IMR-90 (cell line): Measurements from ENCODE around the gene KCNAB3. TPM values are rescaled to one million over a fixed set of nuclear protein-coding genes. Genes with fewer than 3 reads are reported as not detected.
"Not testable (repeated sequence)": the region's sequence is repeated elsewhere in the genome, so short reads cannot be mapped to it uniquely, and the experiment has no call there.

ENCODE experiments used
- ATAC-seq: fragments of 200-7000 bp; cut with Tn5 transposase; 2 replicates; pipeline ENCODE4 v1.9.1; 2020; ENCODE audit warnings: low read depth, mild to moderate bottlenecking, moderate library complexity
- BruUV-seq: library from RNA; stranded (reverse); fragments of 400-500 nt; replicated peaks from 2 replicates; lab custom pipeline; 2021; lab: Mats Ljungman, UMichigan
- CTCF ChIA-PET: fragments of 300-600 bp; formaldehyde crosslinking; extraction: SDS; loops from one replicate; lab custom pipeline; 2021; ENCODE audit warnings: antibody characterized with exemption; lab: Yijun Ruan, JAX
- POLR2A ChIA-PET: fragments of 300-600 bp; sonication (Branson Sonifier 250); formaldehyde crosslinking; loops from one replicate; lab custom pipeline; 2022; ENCODE audit warnings: antibody characterized with exemption; ENCODE audit not compliant: unreplicated experiment; lab: Charles Lee
- DNase-seq: peaks from one replicate; pipeline ENCODE4 v3.0.0; 2013
- H2AFZ ChIP-seq: replicated peaks from 2 replicates; pipeline ENCODE3; 2013; ENCODE audit warnings: low read length, mild to moderate bottlenecking; ENCODE audit not compliant: poor library complexity
- H2AK5ac ChIP-seq: 2 replicates; pipeline ENCODE4 v1.6.1; 2013; ENCODE audit warnings: low read depth, low read length, inconsistent platforms
- H2AK9ac ChIP-seq: replicated peaks from 2 replicates; pipeline ENCODE3; 2013; ENCODE audit warnings: mild to moderate bottlenecking, low read depth, low read length, moderate library complexity; ENCODE audit not compliant: poor library complexity
- H2BK120ac ChIP-seq: 2 replicates; pipeline ENCODE4 v1.6.1; 2013; ENCODE audit warnings: low read depth, low read length, inconsistent platforms
- H2BK15ac ChIP-seq: 3 replicates; pipeline ENCODE4 v1.6.1; 2013; ENCODE audit warnings: low read depth, low read length, inconsistent platforms
- H2BK20ac ChIP-seq: 2 replicates; pipeline ENCODE4 v1.6.1; 2013; ENCODE audit warnings: low read depth, mild to moderate bottlenecking, inconsistent platforms, low read length, moderate library complexity
- H2BK5ac ChIP-seq: 2 replicates; pipeline ENCODE4 v1.6.1; 2013; ENCODE audit warnings: mild to moderate bottlenecking, low read depth, low read length, inconsistent platforms; ENCODE audit not compliant: poor library complexity, severe bottlenecking
- H3K14ac ChIP-seq: replicated peaks from 2 replicates; pipeline ENCODE4 v1.6.1; 2013; ENCODE audit warnings: low read depth, low read length, inconsistent platforms
- H3K18ac ChIP-seq: 2 replicates; pipeline ENCODE4 v1.6.1; 2013; ENCODE audit warnings: low read depth, low read length, control low read depth
- H3K23ac ChIP-seq: 2 replicates; pipeline ENCODE4 v1.6.1; 2013; ENCODE audit warnings: low read depth, low read length, inconsistent platforms
- H3K27ac ChIP-seq: 2 replicates; pipeline ENCODE4 v1.5.1; 2013; ENCODE audit warnings: mild to moderate bottlenecking, control low read depth, low read length; ENCODE audit not compliant: insufficient read depth
- H3K27me3 ChIP-seq: 2 replicates; pipeline ENCODE4 v1.6.1; 2013; ENCODE audit warnings: low read length; ENCODE audit not compliant: control insufficient read depth, insufficient read depth
- H3K36me3 ChIP-seq: 2 replicates; pipeline ENCODE4 v1.6.1; 2013; ENCODE audit warnings: low read length, mixed read lengths; ENCODE audit not compliant: control insufficient read depth, insufficient read depth
- H3K4ac ChIP-seq: 2 replicates; pipeline ENCODE4 v1.6.1; 2013; ENCODE audit warnings: low read depth, low read length, inconsistent platforms
- H3K4me1 ChIP-seq: 2 replicates; pipeline ENCODE4 v1.6.1; 2013; ENCODE audit warnings: low read length, mixed read lengths; ENCODE audit not compliant: control insufficient read depth, insufficient read depth
- H3K4me2 ChIP-seq: 2 replicates; pipeline ENCODE4 v1.6.1; 2013; ENCODE audit warnings: low read depth, mild to moderate bottlenecking, control low read depth, low read length, moderate library complexity
- H3K4me3 ChIP-seq: 2 replicates; pipeline ENCODE4 v1.5.1; 2013; ENCODE audit warnings: low read depth, mild to moderate bottlenecking, control low read depth, low read length, moderate library complexity; ENCODE audit not compliant: insufficient read depth
- H3K56ac ChIP-seq: 2 replicates; pipeline ENCODE4 v1.6.1; 2013; ENCODE audit warnings: low read length, inconsistent platforms; ENCODE audit not compliant: insufficient read depth; ENCODE audit errors: extremely low read depth
- H3K79me1 ChIP-seq, 2 experiments: 2 replicates each; pipeline ENCODE4 v1.6.1; 2013; ENCODE audit warnings: low read length in 2 of 2, inconsistent platforms in 1 of 2, low read depth in 1 of 2
- H3K9ac ChIP-seq: 2 replicates; pipeline ENCODE4 v1.6.1; 2013; ENCODE audit warnings: low read depth, low read length, control low read depth
- H3K9me1 ChIP-seq: 2 replicates; pipeline ENCODE4 v1.6.1; 2013; ENCODE audit warnings: low read length, inconsistent platforms; ENCODE audit not compliant: insufficient read depth
- H3K9me3 ChIP-seq: 2 replicates; pipeline ENCODE4 v1.6.1; 2013; ENCODE audit warnings: low read length; ENCODE audit not compliant: control insufficient read depth, insufficient read depth
- H4K20me1 ChIP-seq: 2 replicates; pipeline ENCODE4 v1.6.1; 2013; ENCODE audit warnings: low read length, inconsistent platforms; ENCODE audit not compliant: insufficient read depth
- H4K5ac ChIP-seq: 2 replicates; pipeline ENCODE4 v1.6.1; 2013; ENCODE audit warnings: mild to moderate bottlenecking, low read depth, low read length, control low read depth
- H4K8ac ChIP-seq, 2 experiments: 2 replicates each; pipeline ENCODE4 v1.6.1; 2013; ENCODE audit warnings: low read depth in 2 of 2, low read length in 2 of 2, control low read depth in 1 of 2, inconsistent platforms in 1 of 2
- H4K91ac ChIP-seq: 2 replicates; pipeline ENCODE4 v1.6.1; 2013; ENCODE audit warnings: low read depth, low read length, inconsistent platforms; ENCODE audit not compliant: insufficient read depth
- FOS ChIP-seq: fragments of 150-350 bp; IDR thresholded peaks from 2 replicates; pipeline ENCODE4 v1.6.1; 2016; ENCODE audit warnings: low read depth, low read length
- RAD21 ChIP-seq: IDR thresholded peaks from 2 replicates; pipeline ENCODE4 v1.6.1; 2012; ENCODE audit warnings: low read length, improper control_type of control experiment
- RCOR1 ChIP-seq: IDR thresholded peaks from 2 replicates; pipeline ENCODE4 v1.6.1; 2012; ENCODE audit warnings: mild to moderate bottlenecking, low read length, improper control_type of control experiment; ENCODE audit not compliant: insufficient replicate concordance
- WGBS, 2 experiments: methylation state at CpG; one replicate each; pipeline versions ENCODE4 v1.1.5 to v1.1.7; 2013; ENCODE audit warnings: missing lambda C conversion rate in 2 of 2; ENCODE audit not compliant: insufficient read length in 1 of 2; ENCODE audit errors: extremely low coverage in 2 of 2; 5-methylcytosine and 5-hydroxymethylcytosine counted together
- dilution Hi-C: fragments of 300-500 bp; cut with HindIII; formaldehyde crosslinking; loops from one replicate; pipeline ENCODE4 v1.14.3; 2018; ENCODE audit warnings: low sequenced_read_pairs; ENCODE audit not compliant: unreplicated experiment
- in situ Hi-C: fragments of 300-500 bp; cut with MboI; formaldehyde crosslinking; loops from 3 replicates; pipeline ENCODE4 v1.14.3; 2019; ENCODE audit warnings: low sequenced_read_pairs, inconsistent platforms, mixed read lengths
- intact Hi-C: fragments of 100-400 bp; cut with micrococcal nuclease; formaldehyde crosslinking; loops from 2 replicates; pipeline ENCODE4 v1.10.0; 2022
- polyA plus RNA-seq, 3 experiments: library from polyadenylated mRNA; depleted of rRNA; stranded (reverse); fragments of >200 nt; gene quantifications; 2 replicates each; pipeline ENCODE4 v1.2.3, GENCODE V29; 2012; ENCODE audit warnings: low replicate concordance in 1 of 3
- total RNA-seq: library from RNA; depleted of rRNA; stranded (reverse); fragments of >200 nt; gene quantifications from 2 replicates; pipeline ENCODE4 v1.2.3, GENCODE V29; 2012

KCNAB3 gene
- total and polyA plus RNA-seq, 2 of the 4 experiments (the other 2 are of a cell fraction) = 0.36 to 4.2 TPM

- no peak overlapping the region for H2BK5ac ChIP-seq
- H2AK9ac ChIP-seq = no peak overlapping the region
- ChIA-PET POLR2A (no interaction called here), CTCF (no interaction called here)
- H3K9me1 ChIP-seq = no peaks in the 10 kb centered on the region
- no TSS peak for BruUV-seq
- dilution Hi-C loops (no loop called here), intact Hi-C loops (no loop called here), in situ Hi-C loops (no loop called here)
- DNase-seq = no peak
- H2AFZ ChIP-seq = no peak overlapping the region
- H3K18ac ChIP-seq = no peak overlapping the region
- no peak overlapping the region for H2AK5ac ChIP-seq
- no peak overlapping the region for H3K4me2 ChIP-seq
- no peak overlapping the region for H3K4me3 ChIP-seq
- H3K14ac ChIP-seq = no peak overlapping the region
- H3K56ac ChIP-seq = no peak overlapping the region
- no peak overlapping the region for H3K4ac ChIP-seq
- ATAC-seq = no peak
- H4K8ac ChIP-seq = no peak overlapping the region
- no peak overlapping the region for H2BK120ac ChIP-seq
- H3K9ac ChIP-seq = no peak overlapping the region
- H3K36me3 ChIP-seq = no peaks in the 10 kb centered on the region
- H3K23ac ChIP-seq = no peak overlapping the region
- no peaks in the 10 kb centered on the region for H3K79me1 ChIP-seq
- H3K4me1 ChIP-seq = no peaks in the 10 kb centered on the region
- H3K9me3 ChIP-seq = no peaks in the 10 kb centered on the region
- H2BK20ac ChIP-seq = no peak overlapping the region; the same call in 1 of the 2 replicates
- no peak overlapping the region for H2BK15ac ChIP-seq
- no peak overlapping the region for H3K27ac ChIP-seq
- no peaks in the 10 kb centered on the region for H4K20me1 ChIP-seq
- no peak overlapping the region for H4K91ac ChIP-seq
- H3K27me3 ChIP-seq = peaks cover 3% of the 10 kb centered on the region; the same call in 1 of the 2 replicates
- WGBS, 2 experiments = 86% methylated on average over 3 of the region's 13 CpGs; no CpG with 5 or more reads in 1 of the 2 experiments
- TF ChIP-seq RAD21 (no peak), FOS (no peak), RCOR1 (no peak)
- no peak overlapping the region for H4K5ac ChIP-seq
These were observed 26.0 kb upstream of the KCNAB3 start for GRCh38 chr17:7955414-7956227.

- ATAC-seq, H3K14ac ChIP-seq, in situ Hi-C loops, H2AK9ac ChIP-seq, H3K4ac ChIP-seq, H3K9me1 ChIP-seq, H4K8ac ChIP-seq, H4K20me1 ChIP-seq, BruUV-seq, POLR2A ChIA-PET, H3K9me3 ChIP-seq, H3K9ac ChIP-seq, H3K18ac ChIP-seq, H3K4me2 ChIP-seq, H3K56ac ChIP-seq, H3K4me3 ChIP-seq, H3K79me1 ChIP-seq, DNase-seq, H2BK15ac ChIP-seq, dilution Hi-C loops, H2BK120ac ChIP-seq, H2AK5ac ChIP-seq, H3K23ac ChIP-seq, H2BK20ac ChIP-seq, H3K27ac ChIP-seq, H2AFZ ChIP-seq, H3K4me1 ChIP-seq, CTCF ChIA-PET, intact Hi-C loops, H2BK5ac ChIP-seq, H4K5ac ChIP-seq, H3K36me3 ChIP-seq, H4K91ac ChIP-seq, H3K27me3 ChIP-seq: not testable (repeated sequence)
- 94% methylated on average over 6 of the region's 13 CpGs; no CpG with 5 or more reads in 1 of the 2 experiments for WGBS, 2 experiments
These were observed 23.6 kb upstream of the KCNAB3 start for GRCh38 chr17:7953266-7953665.
